Esophagus muscularis mucosa (tissue), 4 donors: ENCODE results near the gene TAS2R4. TPM values are rescaled to one million over a fixed set of nuclear protein-coding genes. Genes with fewer than 3 reads are reported as not detected.
"Not testable (repeated sequence)": the region's sequence is repeated elsewhere in the genome, so short reads cannot be mapped to it uniquely, and the experiment has no call there.

Source experiments
- DNase-seq: peaks from one replicate; pipeline ENCODE4 v3.0.0-alpha.2; 2017; ENCODE audit errors: extremely low spot score
- H3K27ac ChIP-seq, 4 donors: fragments of 200-600 bp; sonication (generic); replicated peaks in 1 of 4; 1 replicate in 3 of 4; 2 replicates in 1 of 4; pipeline ENCODE4 v1.5.1; 2016 to 2019; ENCODE audit warnings: mild to moderate bottlenecking in 1 of 4
- H3K27me3 ChIP-seq, 4 donors: fragments of 200-600 bp; sonication (generic); one replicate each; pipeline versions ENCODE4 v1.5.1 to v1.6.0; 2016 to 2019
- H3K36me3 ChIP-seq, 4 donors: fragments of 200-600 bp; sonication (generic); one replicate each; pipeline ENCODE4 v1.5.1; 2016 to 2019
- H3K4me1 ChIP-seq, 4 donors: fragments of 200-600 bp; sonication (generic); one replicate each; pipeline ENCODE4 v1.5.1; 2016 to 2019
- H3K4me3 ChIP-seq, 4 donors: fragments of 200-600 bp; sonication (generic); 1 replicate in 2 of 4; 2 replicates in 2 of 4; pipeline ENCODE4 v1.5.1; 2016 to 2019; ENCODE audit warnings: mild to moderate bottlenecking in 4 of 4, moderate library complexity in 1 of 4
- H3K9me3 ChIP-seq, 4 donors: fragments of 200-600 bp; sonication (generic); 1 replicate in 3 of 4; 2 replicates in 1 of 4; pipeline ENCODE4 v1.5.1; 2016 to 2019
- EP300 ChIP-seq: sonication (generic); formaldehyde crosslinking; IDR thresholded peaks from one replicate; pipeline ENCODE4 v1.6.1; 2017; ENCODE audit warnings: antibody characterized with exemption
- POLR2A ChIP-seq: fragments of 450-650 bp; IDR thresholded peaks from one replicate; pipeline ENCODE4 v1.6.1; 2017; ENCODE audit warnings: antibody characterized with exemption, moderate library complexity, mild to moderate bottlenecking, low read depth
- POLR2AphosphoS5 ChIP-seq, 2 donors: sonication (generic); formaldehyde crosslinking; IDR thresholded peaks; one replicate each; pipeline ENCODE4 v1.6.1; 2017; ENCODE audit warnings: antibody characterized with exemption in 2 of 2
- WGBS: methylation state at CpG from one replicate; pipeline ENCODE4 v1.1.5; 2018; 5-methylcytosine and 5-hydroxymethylcytosine counted together
- intact Hi-C: fragments of 100-400 bp; cut with DNase I; formaldehyde crosslinking; loops from one replicate; pipeline ENCODE4 v1.15.1; 2023
- small RNA-seq, 3 donors: library from RNA; depleted of rRNA; stranded (forward); fragments of <200 nt; gene quantifications; one replicate each; pipeline ENCODE3, GENCODE V24; 2016
- total RNA-seq, 4 donors: library from RNA; depleted of rRNA; stranded (reverse); fragments of >200 nt; gene quantifications; one replicate each; pipeline versions ENCODE4 v1.1.0 to v1.2.1, GENCODE V29; 2016
- TF ChIP-seq, protein P1 (sequence below), 3 experiments: fragments of 200-600 bp in 2 of 3; fragments of 450-650 bp in 1 of 3; sonication (generic) in 2 of 3; IDR thresholded peaks; one replicate each; pipeline ENCODE4 v1.5.1; 2017 to 2019; ENCODE audit warnings: antibody characterized with exemption in 3 of 3, mild to moderate bottlenecking in 2 of 3, moderate library complexity in 1 of 3

Gene TAS2R4
- total RNA-seq, 4 donors from 2014 or later = 0.33 to 1.3 (median 1.2) TPM; not detected in 1

DNA sequence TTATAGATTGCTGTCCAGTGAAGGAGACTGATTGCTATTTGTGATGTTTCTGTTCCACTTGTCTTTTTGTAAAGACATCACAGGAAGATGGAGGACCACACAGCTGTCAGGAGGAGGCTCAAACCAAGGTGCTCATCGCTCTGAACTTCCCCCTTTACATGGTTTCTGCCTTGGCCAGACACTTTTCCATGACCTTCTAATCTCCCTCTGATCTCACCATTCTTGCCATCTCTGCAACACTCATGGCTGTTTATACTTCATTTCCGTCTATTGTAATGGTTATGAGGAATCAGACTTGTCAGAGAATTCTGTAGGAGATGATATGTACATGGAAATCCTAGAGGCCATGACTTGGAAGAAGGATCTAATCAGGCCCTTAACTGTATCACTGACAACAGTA, 11.8 kb downstream of the TAS2R4 start:
- no peaks in the 10 kb centered on the region for H3K4me1 ChIP-seq
- no peak for DNase-seq
- no peaks in the 10 kb centered on the region for H3K9me3 ChIP-seq
- no peak overlapping the region for H3K4me3 ChIP-seq
- intact Hi-C loops = no loop called here
- TF ChIP-seq EP300 (no peak), POLR2AphosphoS5 (IDR thresholded peaks at IDR 0.05) (no peak)
- 49% methylated on average over 2 of the region's 2 CpGs for WGBS
- H3K27ac ChIP-seq = no peak overlapping the region
- H3K36me3 ChIP-seq = peaks cover 0 to 23% (median 0%) of the 10 kb centered on the region in 4 donors
- H3K27me3 ChIP-seq = no peaks in the 10 kb centered on the region

GRCh38 chr7:141789917-141790316, 13.4 kb downstream of the TAS2R4 start, which contains the start of gene TAS2R5:
Gene TAS2R5 (plus strand): TSS chr7:141790217. CDS start chr7:141790362, 145 bp downstream.
- Histone ChIP-seq H3K36me3 (peaks cover 0 to 23% (median 0%) of the 10 kb centered on the region in 4 donors), H3K4me3 (no peak within 1 kb of the TSS), H3K27me3 (no peaks in the 10 kb centered on the region), H3K27ac (no peak within 1 kb of the TSS), H3K9me3 (no peaks in the 10 kb centered on the region), H3K4me1 (no peaks in the 10 kb centered on the region)
- WGBS = 78% methylated on average over 5 of the region's 5 CpGs
- TF ChIP-seq, protein P1, sequence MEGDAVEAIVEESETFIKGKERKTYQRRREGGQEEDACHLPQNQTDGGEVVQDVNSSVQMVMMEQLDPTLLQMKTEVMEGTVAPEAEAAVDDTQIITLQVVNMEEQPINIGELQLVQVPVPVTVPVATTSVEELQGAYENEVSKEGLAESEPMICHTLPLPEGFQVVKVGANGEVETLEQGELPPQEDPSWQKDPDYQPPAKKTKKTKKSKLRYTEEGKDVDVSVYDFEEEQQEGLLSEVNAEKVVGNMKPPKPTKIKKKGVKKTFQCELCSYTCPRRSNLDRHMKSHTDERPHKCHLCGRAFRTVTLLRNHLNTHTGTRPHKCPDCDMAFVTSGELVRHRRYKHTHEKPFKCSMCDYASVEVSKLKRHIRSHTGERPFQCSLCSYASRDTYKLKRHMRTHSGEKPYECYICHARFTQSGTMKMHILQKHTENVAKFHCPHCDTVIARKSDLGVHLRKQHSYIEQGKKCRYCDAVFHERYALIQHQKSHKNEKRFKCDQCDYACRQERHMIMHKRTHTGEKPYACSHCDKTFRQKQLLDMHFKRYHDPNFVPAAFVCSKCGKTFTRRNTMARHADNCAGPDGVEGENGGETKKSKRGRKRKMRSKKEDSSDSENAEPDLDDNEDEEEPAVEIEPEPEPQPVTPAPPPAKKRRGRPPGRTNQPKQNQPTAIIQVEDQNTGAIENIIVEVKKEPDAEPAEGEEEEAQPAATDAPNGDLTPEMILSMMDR (IDR thresholded peaks at IDR 0.05) = no peak
- TF ChIP-seq EP300 = no peak
- TF ChIP-seq POLR2A = no peak
- no peak for TF ChIP-seq POLR2AphosphoS5 (IDR thresholded peaks at IDR 0.05)
- intact Hi-C loops = no loop called here
- DNase-seq = no peak

DNA sequence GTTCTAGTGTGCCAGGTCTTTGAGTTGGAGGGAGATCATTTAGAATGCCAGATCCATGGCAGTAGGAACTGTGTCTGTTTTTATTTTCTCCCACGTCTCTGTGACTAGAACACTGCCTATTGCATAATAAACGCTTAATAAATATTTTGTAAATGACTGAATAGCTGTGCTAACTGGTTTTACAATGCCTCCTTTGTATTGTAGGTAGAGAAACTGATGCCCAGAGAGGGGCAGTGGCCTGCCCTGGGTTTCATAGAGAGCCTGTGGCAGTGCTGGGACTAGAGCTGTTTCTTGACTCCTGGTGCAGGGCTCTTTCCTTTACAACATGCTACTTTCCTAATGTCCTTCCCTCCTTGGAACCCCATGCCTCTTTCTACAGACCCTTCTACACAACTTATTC, 16.1 kb downstream of the TAS2R4 start:
- no peaks in the 10 kb centered on the region for H3K27me3 ChIP-seq
- H3K36me3 ChIP-seq = peaks cover 0 to 22% (median 0%) of the 10 kb centered on the region in 4 donors
- no peak overlapping the region for H3K4me3 ChIP-seq
- WGBS = 93% methylated on average over 2 of the region's 2 CpGs
- no peaks in the 10 kb centered on the region for H3K9me3 ChIP-seq
- no peak for TF ChIP-seq POLR2A
- TF ChIP-seq, protein P1 (IDR thresholded peaks at IDR 0.05) = no peak
- TF ChIP-seq POLR2AphosphoS5 (IDR thresholded peaks at IDR 0.05) = no peak
- TF ChIP-seq EP300 = no peak
- DNase-seq = no peak
- H3K27ac ChIP-seq = no peak overlapping the region
- H3K4me1 ChIP-seq = no peaks in the 10 kb centered on the region
- intact Hi-C loops = no loop called here

- intact Hi-C loops = no loop called here
- Histone ChIP-seq H3K9me3 (peaks cover 0 to 54% (median 22%) of the 10 kb centered on the region in 4 donors), H3K27me3 (no peaks in the 10 kb centered on the region), H3K36me3 (peaks cover 0 to 12% (median 0%) of the 10 kb centered on the region in 4 donors), H3K4me3 (no peak overlapping the region), H3K27ac (no peak overlapping the region), H3K4me1 (no peaks in the 10 kb centered on the region)
- DNase-seq = no peak
- no peak for TF ChIP-seq POLR2A
- no peak for TF ChIP-seq POLR2AphosphoS5 (IDR thresholded peaks at IDR 0.05)
- WGBS = 87% methylated on average over 1 of the region's 1 CpG
These were observed 43.6 kb downstream of the TAS2R4 start for GRCh38 chr7:141820067-141820466.

- H3K27me3 ChIP-seq, H3K4me3 ChIP-seq, DNase-seq, H3K27ac ChIP-seq, intact Hi-C loops, H3K4me1 ChIP-seq: not testable (repeated sequence)
- H3K9me3 ChIP-seq = peaks cover 0 to 54% (median 22%) of the 10 kb centered on the region in 4 donors
- peaks cover 0 to 11% (median 0%) of the 10 kb centered on the region in 4 donors for H3K36me3 ChIP-seq
These were observed 46.0 kb downstream of the TAS2R4 start for GRCh38 chr7:141822432-141822831.

Small RNA genes within 50 kb of the gene (small RNA-seq; reads per million reads assigned to genes)
- 0 reads per million in 3 donors for gene RNU1-82P

Other genes with a start within 250 kb of the TAS2R4 start
- gene AGK, start 225.3 kb upstream of the TAS2R4 start, total RNA-seq = 10 to 100 TPM; 17.9 to 23.4 (median 19.2) TPM
- gene DENND11, start 74.5 kb upstream of the TAS2R4 start, total RNA-seq = 10 to 100 TPM; 14.9 to 25.4 (median 16.3) TPM
- gene WEE2, start 68.3 kb upstream of the TAS2R4 start, total RNA-seq = not detected
- 100 to 1,000 TPM; 105 to 122 (median 114) TPM for gene SSBP1, start 38.3 kb upstream of the TAS2R4 start, total RNA-seq
- 1 to 10 TPM in 1 of 4 donors, not detected in 3; 2.1 TPM for gene TAS2R3, start 12.6 kb upstream of the TAS2R4 start, total RNA-seq
- 1 to 10 TPM in 2 of 4 donors, under 1 TPM in 2; 0.50 to 2.1 (median 0.89) TPM for gene TAS2R5, start 13.5 kb downstream of the TAS2R4 start, total RNA-seq
- gene PRSS37, start 64.8 kb downstream of the TAS2R4 start, total RNA-seq = not detected
- gene OR9A4, start 139.7 kb downstream of the TAS2R4 start, total RNA-seq = under 1 TPM in 1 of 4 donors, not detected in 3; 0.33 TPM
- under 1 TPM in 3 of 4 donors, not detected in 1; 0.32 to 0.66 (median 0.42) TPM for gene CLEC5A, start 170.3 kb downstream of the TAS2R4 start, total RNA-seq
- not detected for gene TAS2R38, start 197.1 kb downstream of the TAS2R4 start, total RNA-seq
- gene MGAM, start 219.2 kb downstream of the TAS2R4 start, total RNA-seq = 1 to 10 TPM in 1 of 4 donors, under 1 TPM in 2, not detected in 1; 0.06 to 4.0 (median 0.26) TPM